Choroid plexus epithelial cell (primary cell): ENCODE data around the gene TRABD2B.

Experiments used
- DNase-seq: peaks from one replicate; pipeline ENCODE4 v3.0.0-alpha.2; 2010; ENCODE audit warnings: low read depth
- H3K4me3 ChIP-seq: 2 replicates; pipeline ENCODE4 v1.5.1; 2011; ENCODE audit warnings: low read depth, mild to moderate bottlenecking, control low read depth, low read length, moderate library complexity
- CTCF ChIP-seq: conservative IDR thresholded peaks from 2 replicates; pipeline ENCODE4 v1.5.1; 2011; ENCODE audit warnings: low read depth, mild to moderate bottlenecking, control low read depth, inconsistent platforms, low read length, moderate library complexity

The TRABD2B gene

GRCh38 chr1:47785561-47786271 lies 211.5 kb downstream of the TRABD2B start:
- DNase-seq: peak; percentile 69

GRCh38 chr1:47785118-47785517 lies 212.1 kb downstream of the TRABD2B start:
- no peak for TF ChIP-seq CTCF
- DNase-seq: no peak
- H3K4me3 ChIP-seq: no peak overlapping the region

More at GRCh38 chr1:47785561-47786271, 211.5 kb downstream of the TRABD2B start:
- peak; percentile 72 for TF ChIP-seq CTCF
- no peak overlapping the region for H3K4me3 ChIP-seq

GRCh38 chr1:47784497-47784822 lies 212.7 kb downstream of the TRABD2B start:
- DNase-seq: no peak

GRCh38 chr1:47783638-47784496 lies 213.3 kb downstream of the TRABD2B start:
- no peak for TF ChIP-seq CTCF
- DNase-seq: no peak
- H3K4me3 ChIP-seq: no peak overlapping the region

More at GRCh38 chr1:47784497-47784822, 212.7 kb downstream of the TRABD2B start:
- no peak overlapping the region for H3K4me3 ChIP-seq
- TF ChIP-seq CTCF: no peak

- peak; percentile 54 for DNase-seq
- H3K4me3 ChIP-seq: no peak overlapping the region
- no peak for TF ChIP-seq CTCF
These were observed 214.6 kb downstream of the TRABD2B start for GRCh38 chr1:47782414-47783166.

- no peak for TF ChIP-seq CTCF
- DNase-seq: no peak
- H3K4me3 ChIP-seq: no peak overlapping the region
These were observed 215.8 kb downstream of the TRABD2B start for GRCh38 chr1:47781171-47781959.
